A673 (cell line): ENCODE measurements around the gene RAX2.

Experiments
- EZH2 ChIP-seq: fragments of 200-600 bp; sonication (generic); IDR thresholded peaks from 2 replicates; pipeline ENCODE4 v1.6.1; 2017; ENCODE audit warnings: borderline replicate concordance, low read depth, mild to moderate bottlenecking, mixed read lengths, antibody characterized with exemption, low read length; ENCODE audit not compliant: poor library complexity, severe bottlenecking
- TF ChIP-seq, protein P1 (sequence below): fragments of 300-800, 200-600 bp; sonication (generic); conservative IDR thresholded peaks from 2 replicates; pipeline ENCODE4 v1.5.1; 2017; ENCODE audit warnings: low read depth, mild to moderate bottlenecking, antibody characterized with exemption, low read length, moderate library complexity, mixed read lengths

DNA sequence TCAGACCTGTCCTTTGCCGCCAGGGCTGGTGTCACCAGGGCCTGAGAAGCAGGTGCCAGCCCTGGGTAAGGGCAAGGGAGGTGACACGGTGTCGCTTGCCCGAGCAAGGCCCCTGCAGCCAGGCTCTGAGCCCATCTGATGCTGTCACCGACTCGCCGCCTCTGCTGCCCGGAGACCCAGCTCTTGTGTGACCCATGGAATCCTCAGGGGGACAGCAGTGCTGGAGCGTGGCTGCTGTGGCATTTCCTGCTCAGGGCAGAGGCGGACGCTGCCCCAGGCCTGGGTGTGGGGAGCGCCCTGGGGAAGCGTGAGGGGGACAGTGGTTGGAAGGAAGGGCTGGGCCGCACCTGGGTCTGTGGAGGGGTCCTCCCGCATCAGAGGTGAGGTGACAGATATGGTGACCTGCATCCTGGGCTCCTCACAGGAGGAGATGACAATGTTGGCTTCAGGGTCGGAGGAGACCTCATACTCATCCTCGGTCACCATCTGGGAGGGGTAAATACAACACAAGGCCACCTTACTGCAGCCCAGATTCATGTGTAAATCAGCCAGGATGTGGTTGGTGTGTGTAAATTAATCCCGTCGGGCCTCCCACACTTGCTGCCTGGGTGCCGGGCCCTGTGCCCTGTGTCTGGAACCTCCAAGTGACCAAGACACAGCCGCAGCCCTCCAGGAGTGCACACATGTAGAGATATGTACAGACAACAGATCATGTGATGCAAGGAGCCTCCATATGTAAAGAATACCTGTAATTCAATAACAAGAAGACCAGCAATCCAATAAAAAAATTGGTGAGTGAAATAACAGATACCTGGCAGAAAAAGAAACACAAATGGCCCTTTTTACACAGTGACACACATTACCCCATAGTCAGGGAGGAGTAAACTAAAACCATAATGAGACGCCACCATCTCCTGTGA, 41.7 kb upstream of the RAX2 start:
- no peak for TF ChIP-seq EZH2
- TF ChIP-seq, protein P1, sequence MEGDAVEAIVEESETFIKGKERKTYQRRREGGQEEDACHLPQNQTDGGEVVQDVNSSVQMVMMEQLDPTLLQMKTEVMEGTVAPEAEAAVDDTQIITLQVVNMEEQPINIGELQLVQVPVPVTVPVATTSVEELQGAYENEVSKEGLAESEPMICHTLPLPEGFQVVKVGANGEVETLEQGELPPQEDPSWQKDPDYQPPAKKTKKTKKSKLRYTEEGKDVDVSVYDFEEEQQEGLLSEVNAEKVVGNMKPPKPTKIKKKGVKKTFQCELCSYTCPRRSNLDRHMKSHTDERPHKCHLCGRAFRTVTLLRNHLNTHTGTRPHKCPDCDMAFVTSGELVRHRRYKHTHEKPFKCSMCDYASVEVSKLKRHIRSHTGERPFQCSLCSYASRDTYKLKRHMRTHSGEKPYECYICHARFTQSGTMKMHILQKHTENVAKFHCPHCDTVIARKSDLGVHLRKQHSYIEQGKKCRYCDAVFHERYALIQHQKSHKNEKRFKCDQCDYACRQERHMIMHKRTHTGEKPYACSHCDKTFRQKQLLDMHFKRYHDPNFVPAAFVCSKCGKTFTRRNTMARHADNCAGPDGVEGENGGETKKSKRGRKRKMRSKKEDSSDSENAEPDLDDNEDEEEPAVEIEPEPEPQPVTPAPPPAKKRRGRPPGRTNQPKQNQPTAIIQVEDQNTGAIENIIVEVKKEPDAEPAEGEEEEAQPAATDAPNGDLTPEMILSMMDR = no peak
